ACC112 (cell line): ENCODE measurements around the gene MCAM.

Source experiments
- H2AFZ ChIP-seq: fragments of 200-600 bp; sonication (generic); one replicate; pipeline ENCODE4 v1.6.0; 2017; ENCODE audit warnings: antibody characterized with exemption, low read length; ENCODE audit not compliant: unreplicated experiment
- H3K27ac ChIP-seq: fragments of 200-600 bp; sonication (generic); 2 replicates; pipeline ENCODE4 v1.5.1; 2014; ENCODE audit warnings: low read depth, mild to moderate bottlenecking, antibody characterized with exemption, low read length, moderate library complexity
- H3K27me3 ChIP-seq: fragments of 200-600 bp; sonication (generic); 2 replicates; pipeline ENCODE4 v1.6.1; 2014; ENCODE audit warnings: mild to moderate bottlenecking, antibody characterized with exemption, low read length, moderate library complexity, mixed read lengths; ENCODE audit not compliant: insufficient read depth
- H3K36me3 ChIP-seq: fragments of 200-600 bp; sonication (generic); 2 replicates; pipeline ENCODE4 v1.6.1; 2016; ENCODE audit warnings: mild to moderate bottlenecking, antibody characterized with exemption, low read length, moderate library complexity, mixed read lengths; ENCODE audit not compliant: insufficient read depth
- H3K4me1 ChIP-seq: fragments of 200-600 bp; sonication (generic); one replicate; pipeline ENCODE4 v1.6.1; 2016; ENCODE audit warnings: low read length, mixed read lengths; ENCODE audit not compliant: insufficient read depth, unreplicated experiment, control insufficient read depth
- H3K4me3 ChIP-seq: fragments of 200-600 bp; sonication (generic); 2 replicates; pipeline ENCODE4 v1.5.1; 2014; ENCODE audit warnings: mild to moderate bottlenecking, low read depth, low read length
- H3K79me2 ChIP-seq: fragments of 200-600 bp; sonication (generic); one replicate; pipeline ENCODE4 v1.6.0; 2016; ENCODE audit warnings: low read length; ENCODE audit not compliant: control insufficient read depth, unreplicated experiment, insufficient read depth

MCAM gene

GRCh38 chr11:119343726-119344125 is 26.8 kb upstream of the MCAM start:
- H3K27ac ChIP-seq: no peak overlapping the region
- H3K4me3 ChIP-seq: no peak overlapping the region
- H3K79me2 ChIP-seq: no peaks in the 10 kb centered on the region
- H3K36me3 ChIP-seq: no peaks in the 10 kb centered on the region
- H2AFZ ChIP-seq: no peak overlapping the region
- H3K4me1 ChIP-seq: peaks cover 5% of the 10 kb centered on the region
- H3K27me3 ChIP-seq: peaks cover 21% of the 10 kb centered on the region

DNA sequence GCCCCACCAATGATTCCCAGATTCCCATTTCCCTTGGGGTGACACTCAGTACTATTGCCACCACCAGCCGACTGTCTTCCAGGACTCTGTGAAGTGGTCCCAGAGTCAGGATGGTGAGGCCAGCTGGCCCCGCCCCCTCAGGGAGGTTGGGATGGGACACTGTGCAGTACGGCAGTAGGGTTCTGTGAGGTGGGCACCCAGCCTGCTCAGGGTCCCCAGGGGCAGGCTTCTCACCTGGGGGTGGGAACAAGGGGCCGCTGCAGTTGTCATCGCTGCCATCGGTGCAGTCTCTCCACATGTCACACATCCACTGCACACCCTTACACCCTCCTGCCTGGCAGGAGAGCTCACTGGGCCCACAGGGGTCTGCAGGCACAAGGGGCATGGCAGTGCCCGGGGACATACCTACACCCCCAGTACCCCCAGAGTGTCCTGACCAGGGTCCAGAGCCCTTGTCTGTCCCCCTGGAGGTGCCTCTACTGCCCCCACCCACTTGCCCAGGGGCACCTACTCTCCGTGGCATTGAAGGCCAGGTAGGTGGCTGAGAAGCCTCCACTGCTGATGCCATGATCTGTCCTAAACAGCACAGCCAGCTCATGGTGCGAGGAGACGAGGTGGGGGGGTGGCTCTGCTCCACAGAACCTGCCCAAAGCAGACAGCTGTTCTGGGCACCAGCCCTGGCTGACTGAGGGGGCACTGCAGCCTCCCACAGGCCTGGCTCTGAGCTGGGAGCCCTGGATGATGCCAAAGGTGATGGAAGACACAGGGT is 25.6 kb upstream of the MCAM start:
- Histone ChIP-seq H3K36me3 (no peaks in the 10 kb centered on the region), H3K79me2 (no peaks in the 10 kb centered on the region), H3K4me1 (peaks cover 17% of the 10 kb centered on the region), H2AFZ (no peak overlapping the region), H3K27me3 (peaks cover 21% of the 10 kb centered on the region), H3K27ac (no peak overlapping the region), H3K4me3 (no peak overlapping the region)

GRCh38 chr11:119342023-119342300 is 25.0 kb upstream of the MCAM start:
- Histone ChIP-seq H3K27me3 (peaks cover 21% of the 10 kb centered on the region), H3K79me2 (no peaks in the 10 kb centered on the region), H3K36me3 (no peaks in the 10 kb centered on the region), H2AFZ (no peak overlapping the region), H3K4me3 (no peak overlapping the region), H3K27ac (no peak overlapping the region), H3K4me1 (peaks cover 22% of the 10 kb centered on the region)

DNA sequence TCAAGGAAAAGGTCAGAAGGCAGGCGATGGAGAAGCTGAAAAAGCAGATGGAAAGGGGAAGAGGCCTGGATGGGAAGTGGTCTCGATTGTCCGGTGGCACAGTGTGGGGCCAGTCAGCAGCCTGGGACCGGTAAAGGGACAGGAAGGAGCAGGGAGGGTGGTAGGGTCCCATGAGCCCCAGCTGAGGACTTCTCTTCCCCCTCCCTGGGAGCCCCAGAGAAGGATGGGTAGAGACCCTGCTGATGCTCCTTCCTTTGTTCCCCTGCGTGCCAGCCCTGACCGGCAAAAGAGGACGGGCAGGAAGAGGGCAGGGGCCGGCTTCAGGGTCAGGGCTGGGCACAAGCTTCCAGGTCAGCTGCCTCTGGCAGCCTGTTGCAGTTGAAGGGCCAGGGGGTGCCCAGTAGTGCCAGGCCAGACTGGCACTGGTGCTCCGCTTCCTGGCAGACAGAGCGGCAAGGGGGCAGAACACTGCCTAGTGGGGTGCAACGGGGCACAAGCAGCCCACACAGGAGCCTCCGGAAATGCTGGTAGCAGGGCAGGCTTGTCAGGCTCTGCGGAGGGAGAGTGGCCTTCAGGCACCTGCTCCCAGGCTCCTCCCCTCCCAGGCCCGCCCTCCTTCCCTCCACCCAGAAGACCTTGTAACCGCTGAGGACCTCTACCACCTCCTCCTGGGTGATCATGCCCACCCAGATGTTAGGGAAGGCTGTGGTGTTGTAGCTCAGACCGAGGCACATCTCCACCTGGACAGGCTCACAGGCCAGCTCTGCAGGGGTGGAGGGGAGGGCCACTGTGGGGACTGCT is 24.5 kb upstream of the MCAM start:
- Histone ChIP-seq H2AFZ (no peak overlapping the region), H3K4me1 (peaks cover 24% of the 10 kb centered on the region), H3K79me2 (no peaks in the 10 kb centered on the region), H3K27ac (no peak overlapping the region), H3K27me3 (peaks cover 21% of the 10 kb centered on the region), H3K36me3 (no peaks in the 10 kb centered on the region), H3K4me3 (no peak overlapping the region)

DNA sequence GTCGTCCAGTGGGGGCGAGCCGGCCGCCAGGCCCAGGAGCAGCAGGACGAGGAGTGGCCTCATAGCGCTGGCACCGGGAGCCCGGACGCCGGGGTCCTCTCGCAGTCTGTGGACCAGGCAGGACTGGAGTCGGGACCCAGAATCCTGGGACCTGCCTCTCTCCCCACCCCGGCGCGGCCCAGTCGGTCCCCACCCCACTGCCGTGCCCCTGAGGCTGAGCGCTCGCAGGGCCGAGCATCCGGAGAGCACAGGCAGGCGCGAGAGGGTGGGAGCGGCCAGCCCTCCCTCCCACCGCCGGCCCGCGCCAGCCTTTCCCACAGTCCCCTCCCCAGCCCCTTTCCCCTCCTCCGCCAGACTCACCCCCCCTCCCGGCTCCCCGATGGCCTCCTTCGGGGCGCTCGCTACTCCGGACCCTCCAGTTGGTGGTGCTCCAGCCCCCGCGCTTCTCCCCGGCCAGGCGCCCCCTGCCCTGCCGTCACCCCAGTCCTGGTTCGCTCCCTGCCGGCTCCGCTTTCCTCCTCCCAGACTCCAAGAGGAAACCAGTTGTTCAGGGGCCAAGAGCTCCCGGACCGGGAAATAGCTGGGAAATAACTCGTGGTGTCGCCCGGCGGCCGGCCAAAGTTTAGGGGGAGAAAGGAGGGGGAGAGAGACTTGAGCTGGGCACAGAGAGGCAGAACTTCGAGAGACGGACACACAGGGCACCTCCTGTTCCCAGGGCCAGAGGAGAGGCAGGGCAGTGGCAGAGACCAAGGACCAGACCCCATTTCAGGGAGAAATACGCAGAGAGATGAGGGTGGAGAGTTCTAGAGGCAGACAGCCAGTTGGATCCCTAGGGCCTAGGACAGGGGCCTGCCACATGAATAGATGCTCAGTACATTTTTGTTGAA is 23.6 kb upstream of the MCAM start, which contains the start of gene C1QTNF5:
Gene C1QTNF5, minus strand, starts transcription at position 549 of the 887 bp plus-strand sequence. Its CDS starts 486 bp downstream, at position 63.
- H3K36me3 ChIP-seq: no peaks in the 10 kb centered on the region
- peaks cover 21% of the 10 kb centered on the region for H3K27me3 ChIP-seq
- H3K79me2 ChIP-seq: peaks cover 6% of the 10 kb centered on the region
- peaks cover 27% of the 10 kb centered on the region for H3K4me1 ChIP-seq
- peak within 1 kb of the TSS; percentile 56 for H2AFZ ChIP-seq
- peak within 1 kb of the TSS; percentile 74 for H3K4me3 ChIP-seq
- H3K27ac ChIP-seq: no peak within 1 kb of the TSS

DNA sequence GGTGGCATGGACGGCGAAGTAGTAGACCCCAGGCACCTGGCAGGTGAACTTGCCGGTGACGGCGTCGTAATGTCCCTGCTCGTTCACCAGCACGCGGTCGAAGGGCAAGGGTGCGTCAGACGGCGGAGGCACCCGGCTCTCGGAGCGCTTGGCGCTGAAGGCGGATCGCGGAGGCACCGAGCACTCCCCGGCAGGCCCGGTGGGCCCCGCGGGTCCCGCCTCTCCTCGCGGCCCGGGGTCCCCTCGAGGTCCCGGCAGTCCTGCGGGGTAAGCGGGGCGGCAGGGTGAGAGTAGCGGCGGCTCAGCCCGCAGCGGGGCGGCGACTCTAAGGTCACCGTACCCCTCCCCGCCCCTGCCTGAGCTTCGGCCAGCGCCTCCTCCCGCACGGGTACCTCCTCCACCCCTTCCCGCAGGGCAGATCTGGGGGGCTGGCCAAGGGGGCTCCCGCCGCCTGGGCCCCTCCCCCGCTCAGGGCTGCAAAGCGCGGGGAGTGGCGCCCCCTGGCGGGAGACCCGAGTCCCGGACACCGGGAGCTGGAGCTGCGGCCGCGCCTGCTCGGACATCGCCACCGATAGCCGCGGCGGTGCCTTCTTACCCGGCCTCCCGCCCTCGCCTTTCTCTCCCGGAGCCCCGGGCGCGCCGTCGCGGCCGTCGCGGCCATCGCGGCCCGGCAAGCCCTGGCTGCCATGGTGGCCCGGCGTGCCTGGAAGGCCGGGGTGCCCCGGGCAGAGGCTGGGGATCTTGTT is 22.8 kb upstream of the MCAM start:
- H2AFZ ChIP-seq: peak overlapping the region; percentile 56
- no peak overlapping the region for H3K27ac ChIP-seq
- H3K4me1 ChIP-seq: peaks cover 33% of the 10 kb centered on the region
- H3K27me3 ChIP-seq: peaks cover 16% of the 10 kb centered on the region
- H3K36me3 ChIP-seq: no peaks in the 10 kb centered on the region
- H3K79me2 ChIP-seq: peaks cover 15% of the 10 kb centered on the region
- peak overlapping the region; percentile 74 for H3K4me3 ChIP-seq

DNA sequence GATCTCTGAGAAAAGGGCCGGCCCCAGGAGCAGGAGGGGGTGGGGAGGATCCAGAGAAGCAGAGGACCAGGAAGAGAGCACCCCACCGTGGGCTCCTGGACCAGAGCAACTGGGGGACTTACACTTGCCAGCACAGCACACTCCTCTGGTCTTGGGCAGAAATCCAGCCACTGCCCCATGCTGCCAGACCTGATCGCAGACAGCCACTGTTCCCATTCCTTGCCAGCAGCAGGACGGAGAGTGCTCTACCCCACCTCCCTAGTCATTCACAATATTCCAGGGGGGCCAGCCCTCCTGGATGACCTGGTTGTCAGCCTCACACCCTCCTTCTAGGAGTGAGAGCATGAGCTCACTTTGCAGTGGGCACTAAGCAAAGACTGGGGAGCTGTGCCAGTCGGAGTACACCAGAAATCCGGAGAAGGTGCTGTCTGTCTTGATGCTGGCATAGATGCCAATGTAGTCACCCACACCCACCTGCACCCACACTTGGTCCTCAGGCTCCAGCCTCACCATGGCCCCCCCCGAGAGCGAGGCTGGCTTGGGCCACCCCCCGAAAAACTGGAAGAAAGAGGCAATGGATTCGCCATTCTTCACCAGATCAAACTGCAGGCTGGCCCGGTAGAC is 22.1 kb upstream of the MCAM start:
- Histone ChIP-seq H3K4me3 (peak overlapping the region; percentile 74), H2AFZ (no peak overlapping the region), H3K79me2 (peaks cover 18% of the 10 kb centered on the region), H3K36me3 (no peaks in the 10 kb centered on the region), H3K4me1 (peaks cover 33% of the 10 kb centered on the region), H3K27me3 (peaks cover 16% of the 10 kb centered on the region), H3K27ac (no peak overlapping the region)

GRCh38 chr11:119338318-119338890 is 21.5 kb upstream of the MCAM start:
- peaks cover 33% of the 10 kb centered on the region for H3K4me1 ChIP-seq
- H2AFZ ChIP-seq: no peak overlapping the region
- H3K27me3 ChIP-seq: peaks cover 16% of the 10 kb centered on the region
- H3K36me3 ChIP-seq: no peaks in the 10 kb centered on the region
- peaks cover 18% of the 10 kb centered on the region for H3K79me2 ChIP-seq
- peak overlapping the region; percentile 53 for H3K4me3 ChIP-seq
- no peak overlapping the region; the same call in 1 of the 2 replicates for H3K27ac ChIP-seq

DNA sequence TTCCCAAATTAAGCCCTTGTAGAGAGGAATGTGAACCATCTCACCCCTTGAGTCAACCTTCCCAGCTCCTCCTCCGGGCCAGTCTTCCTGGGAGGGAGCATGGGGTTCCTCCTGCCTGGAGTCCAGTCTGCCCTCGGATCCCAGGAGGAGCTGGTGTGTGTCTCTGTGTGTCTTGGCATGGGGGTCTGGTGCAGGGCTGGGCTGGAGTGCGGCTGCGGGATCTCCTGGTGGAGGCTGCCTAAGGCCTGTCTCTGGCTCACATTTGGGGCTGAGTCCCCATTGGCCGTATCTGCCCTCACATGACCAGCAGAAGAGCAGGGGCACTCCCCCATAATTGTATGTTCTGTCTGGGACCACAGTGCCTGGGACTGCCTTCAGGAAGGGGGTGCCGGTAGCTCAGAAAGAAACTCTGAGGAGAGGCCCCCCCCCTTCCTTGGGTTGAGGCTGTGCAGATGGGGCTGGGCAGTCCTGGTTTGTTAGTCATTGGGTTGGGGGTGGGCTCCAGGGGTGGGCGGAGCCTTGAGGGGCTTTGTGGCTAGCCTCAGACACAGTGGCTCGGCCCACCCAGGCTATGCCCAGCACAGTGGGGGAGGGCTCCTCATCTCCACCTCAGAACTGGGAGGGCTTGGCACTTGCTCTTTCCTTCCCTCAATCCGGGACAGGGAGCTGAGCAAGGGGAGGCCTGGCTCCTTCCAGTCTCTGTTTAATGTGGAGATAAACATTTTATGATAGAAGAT is 20.8 kb upstream of the MCAM start:
- H3K36me3 ChIP-seq: no peaks in the 10 kb centered on the region
- H3K27ac ChIP-seq: peak overlapping the region; percentile 43
- H3K4me3 ChIP-seq: peak overlapping the region; percentile 53
- peaks cover 33% of the 10 kb centered on the region for H3K4me1 ChIP-seq
- H3K27me3 ChIP-seq: peaks cover 16% of the 10 kb centered on the region
- no peak overlapping the region for H2AFZ ChIP-seq
- peaks cover 18% of the 10 kb centered on the region for H3K79me2 ChIP-seq
